Measurements from ENCODE around the gene CR2. TPM values are rescaled to one million over a fixed set of nuclear protein-coding genes. Genes with fewer than 3 reads are reported as not detected.

CR2 gene
- total and polyA plus RNA-seq, 4 donors = 0.05 to 0.36 (median 0.14) TPM; not detected in 1

- H3K9me3 ChIP-seq (ENCODE audit: control insufficient read depth in 4 of 4, low read length in 3 of 4) = no peaks in the 10 kb centered on the region
- no peak overlapping the region for H3K4me3 ChIP-seq (ENCODE audit: low read depth in 1 of 3, low read length in 3 of 3)
- H3K9ac ChIP-seq (ENCODE audit: low read depth in 1 of 2, low read length in 2 of 2) = no peak overlapping the region
- DNase-seq (ENCODE audit: low spot score) = no peak
- no peaks in the 10 kb centered on the region for H3K4me1 ChIP-seq (ENCODE audit: control insufficient read depth in 4 of 4, insufficient read depth in 4 of 4, low read length in 3 of 4)
- 51% methylated on average over 2 of the region's 2 CpGs for WGBS
- TF ChIP-seq EGR1 (IDR thresholded peaks at IDR 0.05; ENCODE audit: low read depth in 2 of 2) (no peak), NR2F2 (IDR thresholded peaks at IDR 0.05) (no peak), SP1 (IDR thresholded peaks at IDR 0.05) (no peak), FOXA2 (IDR thresholded peaks at IDR 0.05) (no peak), RXRA (IDR thresholded peaks at IDR 0.05) (no peak), CTCF (IDR thresholded peaks at IDR 0.05; ENCODE audit: low read depth, low read length, missing input control) (no peak), ZBTB33 (IDR thresholded peaks at IDR 0.05) (no peak), JUND (IDR thresholded peaks at IDR 0.05) (no peak), GABPA (IDR thresholded peaks at IDR 0.05 in 1 of 2, conservative IDR thresholded peaks at IDR 0.05 in 1 of 2) (no peak), MAX (IDR thresholded peaks at IDR 0.05) (no peak), HNF4G (IDR thresholded peaks at IDR 0.05) (no peak), FOXA1 (IDR thresholded peaks at IDR 0.05) (no peak), REST (IDR thresholded peaks at IDR 0.05) (no peak), YY1 (IDR thresholded peaks at IDR 0.05) (no peak)
- no peak overlapping the region for H3K27ac ChIP-seq (ENCODE audit: low read depth in 1 of 2, low read length in 2 of 2)
- H3K36me3 ChIP-seq (ENCODE audit: control insufficient read depth in 4 of 4, insufficient read depth in 3 of 4, low read depth in 1 of 4, low read length in 3 of 4) = no peaks in the 10 kb centered on the region
- H3K27me3 ChIP-seq (ENCODE audit: control insufficient read depth in 4 of 4, insufficient read depth in 4 of 4, low read length in 3 of 4) = peaks cover 0 to 3% (median 0%) of the 10 kb centered on the region in 4 donors
These were observed 24.2 kb upstream of the CR2 start for GRCh38 chr1:207429963-207430362.

- TF ChIP-seq HNF4G (IDR thresholded peaks at IDR 0.05) = no peak
- peaks cover 0 to 3% (median 0%) of the 10 kb centered on the region in 4 donors for H3K27me3 ChIP-seq (ENCODE audit: control insufficient read depth in 4 of 4, insufficient read depth in 4 of 4, low read length in 3 of 4)
- no peaks in the 10 kb centered on the region for H3K9me3 ChIP-seq (ENCODE audit: control insufficient read depth in 4 of 4, low read length in 3 of 4)
- H3K27ac ChIP-seq (ENCODE audit: low read depth in 1 of 2, low read length in 2 of 2) = no peak overlapping the region
- H3K36me3 ChIP-seq (ENCODE audit: control insufficient read depth in 4 of 4, insufficient read depth in 3 of 4, low read depth in 1 of 4, low read length in 3 of 4) = no peaks in the 10 kb centered on the region
- H3K9ac ChIP-seq (ENCODE audit: low read depth in 1 of 2, low read length in 2 of 2) = no peak overlapping the region
- no peak for DNase-seq (ENCODE audit: low spot score)
- H3K4me3 ChIP-seq (ENCODE audit: low read depth in 1 of 3, low read length in 3 of 3) = no peak overlapping the region
- H3K4me1 ChIP-seq (ENCODE audit: control insufficient read depth in 4 of 4, insufficient read depth in 4 of 4, low read length in 3 of 4) = no peaks in the 10 kb centered on the region
- 67% methylated on average over 1 of the region's 1 CpG for WGBS
These were observed 23.5 kb upstream of the CR2 start for GRCh38 chr1:207430602-207431001.

Measured in liver (tissue), 9 donors.